Measurements from ENCODE around the gene TMEM14C.

TMEM14C gene

GRCh38 chr6:10742251-10742650, 19.4 kb downstream of the TMEM14C start:
- TF ChIP-seq EZH2 (optimal IDR thresholded peaks at IDR 0.05; ENCODE audit: low read depth, low read length), result no peak
- TF ChIP-seq EZH2phosphoT487 (IDR thresholded peaks at IDR 0.05; ENCODE audit: low read length), result no peak
- no peak for TF ChIP-seq CTCF (IDR thresholded peaks at IDR 0.05; ENCODE audit: low read length)
- H3K79me2 ChIP-seq (ENCODE audit: low read length), result no peaks in the 10 kb centered on the region
- no peak overlapping the region for H3K27ac ChIP-seq (ENCODE audit: low read length)
- no peaks in the 10 kb centered on the region for H3F3A ChIP-seq (ENCODE audit: insufficient read depth, low read length)
- H4K20me1 ChIP-seq (ENCODE audit: insufficient read depth, low read length), result no peaks in the 10 kb centered on the region
- H3K9ac ChIP-seq (ENCODE audit: low read length), result no peak overlapping the region
- no peak overlapping the region for H2AFZ ChIP-seq (ENCODE audit: low read length)
- H3K36me3 ChIP-seq (replicated peaks; ENCODE audit: insufficient read depth, low read length), result no peaks in the 10 kb centered on the region
- 0 out of 2 replicates have a peak, but pooled peaks cover 6% of the 10 kb centered on the region for H3K4me1 ChIP-seq (ENCODE audit: low read length)
- H3K27me3 ChIP-seq (replicated peaks; ENCODE audit: insufficient read depth, low read length), result no peaks in the 10 kb centered on the region
- DNase-seq, result no peak
- no peaks in the 10 kb centered on the region for H3K9me3 ChIP-seq (replicated peaks; ENCODE audit: insufficient read depth, low read length)
- no peak overlapping the region for H3K4me2 ChIP-seq (ENCODE audit: low read depth, low read length)
- no peak overlapping the region for H3K4me3 ChIP-seq (ENCODE audit: low read length)
- H3K9me2 ChIP-seq (replicated peaks; ENCODE audit: insufficient read depth, low read length), result no peaks in the 10 kb centered on the region

- H2AFZ ChIP-seq (ENCODE audit: low read length), result no peak overlapping the region
- H3K4me2 ChIP-seq (ENCODE audit: low read depth, low read length), result no peak overlapping the region
- H4K20me1 ChIP-seq (ENCODE audit: insufficient read depth, low read length), result no peaks in the 10 kb centered on the region
- H3K9me2 ChIP-seq (replicated peaks; ENCODE audit: insufficient read depth, low read length), result no peaks in the 10 kb centered on the region
- H3K9ac ChIP-seq (ENCODE audit: low read length), result no peak overlapping the region
- peaks cover 9% of the 10 kb centered on the region for H3K79me2 ChIP-seq (ENCODE audit: low read length)
- H3F3A ChIP-seq (ENCODE audit: insufficient read depth, low read length), result no peaks in the 10 kb centered on the region
- no peaks in the 10 kb centered on the region for H3K27me3 ChIP-seq (replicated peaks; ENCODE audit: insufficient read depth, low read length)
- H3K27ac ChIP-seq (ENCODE audit: low read length), result no peak overlapping the region
- DNase-seq, result no peak
- H3K36me3 ChIP-seq (replicated peaks; ENCODE audit: insufficient read depth, low read length), result no peaks in the 10 kb centered on the region
- H3K4me3 ChIP-seq (ENCODE audit: low read length), result no peak overlapping the region
- peaks cover 8% of the 10 kb centered on the region for H3K4me1 ChIP-seq (ENCODE audit: low read length)
- TF ChIP-seq CTCF (IDR thresholded peaks at IDR 0.05; ENCODE audit: low read length) (no peak), EZH2 (optimal IDR thresholded peaks at IDR 0.05; ENCODE audit: low read depth, low read length) (no peak), EZH2phosphoT487 (IDR thresholded peaks at IDR 0.05; ENCODE audit: low read length) (no peak)
- no peaks in the 10 kb centered on the region for H3K9me3 ChIP-seq (replicated peaks; ENCODE audit: insufficient read depth, low read length)
Observed at GRCh38 chr6:10743515-10743914, 20.6 kb downstream of the TMEM14C start.

DNA sequence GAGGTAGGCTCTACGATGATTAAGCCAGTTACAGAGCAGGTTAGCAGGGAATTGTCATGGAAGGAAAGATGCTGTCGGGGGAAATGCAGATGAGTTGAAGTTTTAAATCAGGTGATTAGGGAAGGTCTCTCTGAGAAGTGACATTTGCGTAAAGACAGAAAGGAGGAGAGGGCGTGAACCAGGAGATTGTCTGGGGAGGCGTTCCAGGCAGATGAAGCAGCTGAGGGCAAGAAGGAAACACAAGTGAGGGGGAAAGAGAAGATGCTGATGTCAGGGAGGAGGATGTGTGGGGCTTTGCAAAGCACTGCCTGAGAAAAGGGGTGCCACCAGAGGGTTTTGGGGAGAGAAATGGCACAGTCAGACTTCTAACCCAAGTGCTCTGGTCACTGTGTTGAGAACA, 22.2 kb downstream of the TMEM14C start:
- Histone ChIP-seq H3K27ac (ENCODE audit: low read length) (no peak overlapping the region), H3K79me2 (ENCODE audit: low read length) (peaks cover 25% of the 10 kb centered on the region), H3K9me2 (replicated peaks; ENCODE audit: insufficient read depth, low read length) (no peaks in the 10 kb centered on the region), H3K36me3 (replicated peaks; ENCODE audit: insufficient read depth, low read length) (no peaks in the 10 kb centered on the region), H2AFZ (ENCODE audit: low read length) (no peak overlapping the region), H3K9ac (ENCODE audit: low read length) (no peak overlapping the region), H3K27me3 (replicated peaks; ENCODE audit: insufficient read depth, low read length) (no peaks in the 10 kb centered on the region), H3F3A (ENCODE audit: insufficient read depth, low read length) (no peaks in the 10 kb centered on the region), H3K4me3 (ENCODE audit: low read length) (no peak overlapping the region), H4K20me1 (ENCODE audit: insufficient read depth, low read length) (no peaks in the 10 kb centered on the region), H3K4me2 (ENCODE audit: low read depth, low read length) (no peak overlapping the region), H3K4me1 (ENCODE audit: low read length) (peaks cover 11% of the 10 kb centered on the region), H3K9me3 (replicated peaks; ENCODE audit: insufficient read depth, low read length) (no peaks in the 10 kb centered on the region)
- TF ChIP-seq CTCF (IDR thresholded peaks at IDR 0.05; ENCODE audit: low read length), result no peak
- no peak for TF ChIP-seq EZH2phosphoT487 (IDR thresholded peaks at IDR 0.05; ENCODE audit: low read length)
- no peak for TF ChIP-seq EZH2 (optimal IDR thresholded peaks at IDR 0.05; ENCODE audit: low read depth, low read length)
- DNase-seq, result no peak
